M059J (cell line): ENCODE data around the gene MYO9A. TPM values are rescaled to one million over a fixed set of nuclear protein-coding genes. Genes with fewer than 3 reads are reported as not detected.
"Not testable (repeated sequence)": the region's sequence is repeated elsewhere in the genome, so short reads cannot be mapped to it uniquely, and the experiment has no call there.

Experiments used
- DNase-seq: peaks from one replicate; pipeline ENCODE4 v3.0.0-alpha.2; 2012; ENCODE audit warnings: low read depth
- total RNA-seq: library from RNA; depleted of rRNA; stranded (reverse); fragments of >200 nt; shearing (Covaris generic); gene quantifications from 2 replicates; pipeline ENCODE4 v1.2.3, GENCODE V29; 2014

Gene MYO9A
- total RNA-seq, 1 experiment from 2014 or later = 13.1 TPM

GRCh38 chr15:71858232-71858631 lies 259.7 kb downstream of the MYO9A start:
- DNase-seq = not testable (repeated sequence)

GRCh38 chr15:71853543-71853942 lies 264.4 kb downstream of the MYO9A start:
- no peak for DNase-seq

GRCh38 chr15:71844916-71845315 lies 273.0 kb downstream of the MYO9A start:
- DNase-seq = no peak

GRCh38 chr15:71841563-71841962 lies 276.4 kb downstream of the MYO9A start:
- DNase-seq = no peak

GRCh38 chr15:71830981-71831380 lies 287.0 kb downstream of the MYO9A start:
- no peak for DNase-seq

- no peak for DNase-seq
Measured at GRCh38 chr15:71826196-71826595, 291.8 kb downstream of the MYO9A start.

- no peak for DNase-seq
Measured at GRCh38 chr15:71825021-71825730, 292.8 kb downstream of the MYO9A start.

- DNase-seq = no peak
Measured at GRCh38 chr15:71823801-71824200, 294.1 kb downstream of the MYO9A start.

- DNase-seq = no peak
Measured at GRCh38 chr15:71822890-71823630, 294.9 kb downstream of the MYO9A start.

- no peak for DNase-seq
Measured at GRCh38 chr15:71821547-71822129, 296.3 kb downstream of the MYO9A start.

- DNase-seq = no peak
Measured at GRCh38 chr15:71820127-71820526, 297.8 kb downstream of the MYO9A start.

- no peak for DNase-seq
Measured at GRCh38 chr15:71817351-71817750, 300.6 kb downstream of the MYO9A start.

GRCh38 chr15:71815301-71815700 lies 302.6 kb downstream of the MYO9A start:
- DNase-seq = no peak

- no peak for DNase-seq
Measured at GRCh38 chr15:71813723-71814470, 304.1 kb downstream of the MYO9A start.

GRCh38 chr15:71812966-71813722 lies 304.8 kb downstream of the MYO9A start:
- no peak for DNase-seq

- no peak for DNase-seq
Measured at GRCh38 chr15:71811752-71812735, 305.9 kb downstream of the MYO9A start.

- no peak for DNase-seq
Measured at GRCh38 chr15:71811036-71811736, 306.8 kb downstream of the MYO9A start.

- no peak for DNase-seq
Measured at GRCh38 chr15:71810256-71811035, 307.5 kb downstream of the MYO9A start, which contains the start of gene NR2E3. TSS of gene NR2E3 (plus strand) at chr15:71810554. CDS start at chr15:71810744, 190 bp downstream.

- DNase-seq = no peak
Measured at GRCh38 chr15:71809346-71809745, 308.6 kb downstream of the MYO9A start.
